HEK293 (cell line): ENCODE results near the gene SPATA31C1.

ENCODE experiments used
- CTCF ChIA-PET: fragments of 350-600 bp; formaldehyde crosslinking; extraction: SDS; loops from one replicate; lab custom pipeline; 2021; ENCODE audit warnings: antibody characterized with exemption; lab: Yijun Ruan, JAX
- POLR2A ChIA-PET: fragments of 300-600 bp; formaldehyde crosslinking; extraction: SDS; loops from one replicate; lab custom pipeline; 2020; ENCODE audit warnings: antibody characterized with exemption, inconsistent platforms; lab: Yijun Ruan, JAX
- H3K27ac ChIP-seq: fragments of 200-500 bp; sonication (Bioruptor generic); 2 replicates; pipeline ENCODE4 v1.5.1; 2014; ENCODE audit warnings: low read depth, low read length, control low read depth, inconsistent platforms; ENCODE audit errors: extremely low read depth
- H3K36me3 ChIP-seq, 2 experiments: fragments of 200-500 bp in 1 of 2; sonication (Bioruptor generic) in 1 of 2; 1 replicate in 1 of 2; 2 replicates in 1 of 2; pipeline ENCODE4 v1.5.1; 2014 to 2017; ENCODE audit warnings: inconsistent platforms in 2 of 2, low read length in 2 of 2; ENCODE audit not compliant: control insufficient read depth in 2 of 2, insufficient read depth in 1 of 2
- H3K4me1 ChIP-seq: fragments of 200-500 bp; sonication (Bioruptor generic); 2 replicates; pipeline ENCODE4 v1.5.1; 2014; ENCODE audit warnings: mild to moderate bottlenecking, low read length, inconsistent platforms; ENCODE audit not compliant: control insufficient read depth, insufficient read depth
- H3K4me3 ChIP-seq: 2 replicates; pipeline ENCODE4 v1.5.1; 2011; ENCODE audit warnings: low read depth, mild to moderate bottlenecking, control low read depth, low read length, moderate library complexity
- H3K9me3 ChIP-seq: fragments of 200-500 bp; sonication (Bioruptor generic); 2 replicates; pipeline ENCODE4 v1.5.1; 2014; ENCODE audit warnings: low read depth, low read length, inconsistent platforms; ENCODE audit not compliant: control insufficient read depth, insufficient read depth
- GLI2 ChIP-seq: fragments of 450-650 bp; formaldehyde crosslinking; IDR thresholded peaks from 2 replicates; pipeline ENCODE4; 2017; ENCODE audit warnings: missing biosample characterization, missing genetic modification characterization, low read depth, borderline replicate concordance
- GLIS1 ChIP-seq: fragments of 450-650 bp; formaldehyde crosslinking; IDR thresholded peaks from 2 replicates; pipeline ENCODE4 v1.5.1; 2016; ENCODE audit warnings: missing biosample characterization, missing genetic modification characterization
- MEIS1 ChIP-seq: sonication (generic); formaldehyde crosslinking; IDR thresholded peaks from 2 replicates; pipeline ENCODE4 v1.8.1; 2022; ENCODE audit warnings: missing genetic modification reagents, mild to moderate bottlenecking, borderline replicate concordance
- SCRT1 ChIP-seq: fragments of 450-650 bp; formaldehyde crosslinking; IDR thresholded peaks from 2 replicates; pipeline ENCODE4 v1.5.1; 2016; ENCODE audit warnings: missing biosample characterization, missing genetic modification characterization, borderline replicate concordance
- ZBTB1 ChIP-seq: fragments of 450-650 bp; formaldehyde crosslinking; IDR thresholded peaks from 2 replicates; pipeline ENCODE4 v1.5.1; 2016; ENCODE audit warnings: missing biosample characterization, missing genetic modification characterization
- ZBTB44 ChIP-seq: fragments of 450-650 bp; IDR thresholded peaks from 2 replicates; pipeline ENCODE4 v1.5.1; 2018; ENCODE audit warnings: missing biosample characterization, mild to moderate bottlenecking, missing genetic modification characterization
- ZFP37 ChIP-seq: fragments of 450-650 bp; formaldehyde crosslinking; IDR thresholded peaks from 2 replicates; pipeline ENCODE4 v1.5.1; 2016; ENCODE audit warnings: missing biosample characterization, missing genetic modification characterization
- ZNF114 ChIP-seq: fragments of 450-650 bp; formaldehyde crosslinking; IDR thresholded peaks from 2 replicates; pipeline ENCODE4 v1.5.0; 2017; ENCODE audit warnings: missing biosample characterization, missing genetic modification characterization
- ZNF132 ChIP-seq: fragments of 450-650 bp; formaldehyde crosslinking; IDR thresholded peaks from 2 replicates; pipeline ENCODE4 v1.5.1; 2017; ENCODE audit warnings: missing biosample characterization, missing genetic modification characterization, borderline replicate concordance
- ZNF133 ChIP-seq: fragments of 450-650 bp; formaldehyde crosslinking; IDR thresholded peaks from 2 replicates; pipeline ENCODE4 v1.5.1; 2016; ENCODE audit warnings: missing biosample characterization, missing genetic modification characterization
- ZNF140 ChIP-seq: fragments of 450-650 bp; formaldehyde crosslinking; IDR thresholded peaks from 2 replicates; pipeline ENCODE4 v1.5.1; 2016; ENCODE audit warnings: missing biosample characterization, missing genetic modification characterization
- ZNF157 ChIP-seq: fragments of 450-650 bp; formaldehyde crosslinking; IDR thresholded peaks from 2 replicates; pipeline ENCODE4 v1.5.1; 2016; ENCODE audit warnings: missing biosample characterization, missing genetic modification characterization
- ZNF174 ChIP-seq: fragments of 450-650 bp; formaldehyde crosslinking; IDR thresholded peaks from 2 replicates; pipeline ENCODE4 v1.5.0; 2017; ENCODE audit warnings: missing biosample characterization, mild to moderate bottlenecking, missing genetic modification characterization
- ZNF239 ChIP-seq: fragments of 450-650 bp; formaldehyde crosslinking; IDR thresholded peaks from 2 replicates; pipeline ENCODE4 v1.5.1; 2016; ENCODE audit warnings: missing biosample characterization, missing genetic modification characterization
- ZNF24 ChIP-seq: fragments of 450-650 bp; formaldehyde crosslinking; IDR thresholded peaks from 2 replicates; pipeline ENCODE4 v1.5.1; 2016; ENCODE audit warnings: missing biosample characterization, missing genetic modification characterization
- ZNF248 ChIP-seq: fragments of 450-650 bp; formaldehyde crosslinking; IDR thresholded peaks from 2 replicates; pipeline ENCODE4 v1.5.1; 2017; ENCODE audit warnings: missing biosample characterization, missing genetic modification characterization
- ZNF266 ChIP-seq: fragments of 450-650 bp; formaldehyde crosslinking; IDR thresholded peaks from 2 replicates; pipeline ENCODE4 v1.5.1; 2016; ENCODE audit warnings: missing biosample characterization, missing genetic modification characterization, low read depth
- ZNF335 ChIP-seq: fragments of 450-650 bp; formaldehyde crosslinking; conservative IDR thresholded peaks from 2 replicates; pipeline ENCODE4 v1.5.1; 2016; ENCODE audit warnings: missing biosample characterization, missing genetic modification characterization
- ZNF423 ChIP-seq: fragments of 450-650 bp; formaldehyde crosslinking; IDR thresholded peaks from 2 replicates; pipeline ENCODE4 v1.5.1; 2016; ENCODE audit warnings: missing biosample characterization, missing genetic modification characterization
- ZNF473 ChIP-seq: fragments of 450-650 bp; formaldehyde crosslinking; IDR thresholded peaks from 2 replicates; pipeline ENCODE4 v1.5.1; 2017; ENCODE audit warnings: missing biosample characterization, missing genetic modification characterization
- ZNF510 ChIP-seq: fragments of 450-650 bp; formaldehyde crosslinking; IDR thresholded peaks from 2 replicates; pipeline ENCODE4 v1.5.1; 2018; ENCODE audit warnings: mild to moderate bottlenecking, missing genetic modification characterization, missing biosample characterization; ENCODE audit not compliant: insufficient replicate concordance
- ZNF514 ChIP-seq: fragments of 450-650 bp; formaldehyde crosslinking; IDR thresholded peaks from 2 replicates; pipeline ENCODE4 v1.5.1; 2016; ENCODE audit warnings: missing biosample characterization, missing genetic modification characterization
- ZNF529 ChIP-seq: fragments of 450-650 bp; formaldehyde crosslinking; IDR thresholded peaks from 2 replicates; pipeline ENCODE4 v1.5.1; 2017; ENCODE audit warnings: missing genetic modification characterization, missing biosample characterization; ENCODE audit not compliant: insufficient replicate concordance
- ZNF560 ChIP-seq: fragments of 450-650 bp; formaldehyde crosslinking; IDR thresholded peaks from 2 replicates; pipeline ENCODE4 v1.5.1; 2017; ENCODE audit warnings: missing biosample characterization, missing genetic modification characterization, borderline replicate concordance
- ZNF596 ChIP-seq: fragments of 450-650 bp; IDR thresholded peaks from 2 replicates; pipeline ENCODE4 v1.5.0; 2018; ENCODE audit warnings: missing biosample characterization, mild to moderate bottlenecking, missing genetic modification characterization, moderate library complexity
- ZNF658 ChIP-seq: fragments of 450-650 bp; formaldehyde crosslinking; IDR thresholded peaks from 2 replicates; pipeline ENCODE4; 2016; ENCODE audit warnings: missing biosample characterization, missing genetic modification characterization
- ZNF701 ChIP-seq: fragments of 450-650 bp; formaldehyde crosslinking; IDR thresholded peaks from 2 replicates; pipeline ENCODE4 v1.5.1; 2016; ENCODE audit warnings: missing biosample characterization, missing genetic modification characterization
- ZNF76 ChIP-seq: fragments of 450-650 bp; formaldehyde crosslinking; IDR thresholded peaks from 2 replicates; pipeline ENCODE4; 2016; ENCODE audit warnings: low read depth, missing biosample characterization, missing genetic modification characterization, borderline replicate concordance
- ZSCAN18 ChIP-seq: fragments of 450-650 bp; formaldehyde crosslinking; IDR thresholded peaks from 2 replicates; pipeline ENCODE4 v1.5.1; 2016; ENCODE audit warnings: missing biosample characterization, missing genetic modification characterization
- ZXDB ChIP-seq: fragments of 450-650 bp; formaldehyde crosslinking; IDR thresholded peaks from 2 replicates; pipeline ENCODE4 v1.5.1; 2016; ENCODE audit warnings: missing biosample characterization, missing genetic modification characterization
- TF ChIP-seq, protein P1 (sequence below): fragments of 450-650 bp; formaldehyde crosslinking; optimal IDR thresholded peaks from 2 replicates; pipeline ENCODE3; 2016; ENCODE audit warnings: missing biosample characterization, mild to moderate bottlenecking, missing genetic modification characterization

Gene SPATA31C1

GRCh38 chr9:87876708-87877107 is 41.1 kb upstream of the SPATA31C1 start:
- POLR2A ChIA-PET = no interaction called here
- H3K4me3 ChIP-seq = no peak overlapping the region
- H3K36me3 ChIP-seq = no peaks in the 10 kb centered on the region
- no peak overlapping the region for H3K27ac ChIP-seq
- no peaks in the 10 kb centered on the region for H3K4me1 ChIP-seq
- TF ChIP-seq ZNF133 (tag by site-specific recombination) = no peak
- peak; percentile 96 for TF ChIP-seq GLIS1 (tag by site-specific recombination)
- TF ChIP-seq ZBTB1 (tag by site-specific recombination) = no peak
- TF ChIP-seq ZNF140 = no peak
- no peak for TF ChIP-seq ZNF132 (tag by site-specific recombination)
- TF ChIP-seq, all 188 proteins: peak for 1
- H3K9me3 ChIP-seq = no peaks in the 10 kb centered on the region
- CTCF ChIA-PET = interaction anchor here (0.6 kb wide), 1 partner anchor 1444 kb away, joined by 3 read pairs; no protein-coding TSS in a partner anchor

DNA sequence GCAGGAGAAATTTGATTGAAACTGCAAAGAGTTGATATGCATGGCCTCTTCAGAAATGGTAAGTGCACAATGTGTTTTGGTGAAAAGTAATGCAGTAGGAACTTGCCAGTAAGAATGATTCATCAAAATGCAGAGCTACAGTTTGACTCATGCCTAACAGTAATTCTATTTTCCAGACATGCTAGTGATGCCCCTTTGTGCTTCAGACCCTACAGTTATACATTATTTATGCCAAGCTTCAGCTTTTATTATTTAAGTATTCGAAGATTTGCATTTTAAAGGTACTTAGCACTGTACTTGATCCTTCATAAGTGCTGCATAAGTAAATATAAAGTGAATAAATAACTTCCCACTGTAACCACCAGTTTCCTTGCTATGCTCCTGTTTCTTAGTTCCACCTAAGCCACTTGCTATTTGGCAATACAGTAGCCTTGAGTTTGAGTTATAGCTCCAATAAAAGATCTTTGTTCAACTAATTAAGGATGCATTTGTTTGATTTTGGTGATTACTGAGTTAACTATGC is 38.7 kb upstream of the SPATA31C1 start:
- Histone ChIP-seq H3K27ac (no peak overlapping the region), H3K9me3 (no peaks in the 10 kb centered on the region), H3K4me1 (no peaks in the 10 kb centered on the region), H3K36me3 (no peaks in the 10 kb centered on the region), H3K4me3 (no peak overlapping the region)
- ChIA-PET POLR2A (no interaction called here), CTCF (interaction anchor here (0.6 kb wide), 1 partner anchor 17 kb away, joined by 4 read pairs; no protein-coding TSS in a partner anchor)
- TF ChIP-seq ZNF560 (tag by site-specific recombination) (no peak), ZNF658 (no peak), MEIS1 (no peak)

- CTCF ChIA-PET = no interaction called here
- POLR2A ChIA-PET = no interaction called here
Observed at GRCh38 chr9:87880116-87880515, 37.6 kb upstream of the SPATA31C1 start.

DNA sequence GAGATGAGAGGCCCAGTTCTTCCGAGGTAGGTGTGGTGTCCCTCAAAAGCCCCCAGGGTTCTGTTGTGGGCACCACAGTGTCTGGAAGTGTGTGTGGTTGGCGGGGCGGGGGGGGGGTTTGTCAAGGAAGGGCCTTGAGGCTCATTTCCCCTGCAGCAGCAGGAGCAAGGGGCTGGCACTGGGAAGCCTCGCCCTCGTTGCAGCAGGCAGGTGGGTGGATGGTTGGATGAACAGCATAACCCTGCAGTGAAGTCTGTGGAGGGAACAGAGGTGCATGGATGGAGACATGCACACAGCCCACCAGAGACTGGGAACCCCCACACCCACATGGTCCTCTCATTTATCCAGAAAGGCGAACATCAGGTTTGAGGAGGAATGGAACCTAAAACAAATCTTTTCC is 37.1 kb upstream of the SPATA31C1 start:
- Histone ChIP-seq H3K9me3 (no peaks in the 10 kb centered on the region), H3K27ac (no peak overlapping the region), H3K4me1 (no peaks in the 10 kb centered on the region), H3K4me3 (no peak overlapping the region), H3K36me3 (no peaks in the 10 kb centered on the region)
- POLR2A ChIA-PET = no interaction called here
- CTCF ChIA-PET = no interaction called here
- TF ChIP-seq ZNF423 (tag by site-specific recombination) (no peak), ZNF248 (tag by site-specific recombination) (no peak), ZSCAN18 (tag by site-specific recombination) (no peak), ZNF157 (tag by site-specific recombination) (no peak), ZNF473 (tag by site-specific recombination) (no peak), ZNF114 (tag by site-specific recombination) (no peak), ZNF174 (no peak), ZFP37 (no peak), ZNF266 (no peak), ZNF239 (tag by site-specific recombination) (no peak), ZNF514 (no peak)

More at GRCh38 chr9:87880116-87880515, 37.6 kb upstream of the SPATA31C1 start:
- no peak overlapping the region for H3K27ac ChIP-seq
- no peaks in the 10 kb centered on the region for H3K4me1 ChIP-seq
- no peaks in the 10 kb centered on the region for H3K9me3 ChIP-seq
- no peak overlapping the region for H3K4me3 ChIP-seq
- no peaks in the 10 kb centered on the region for H3K36me3 ChIP-seq
- TF ChIP-seq ZNF529 (tag by site-specific recombination) = no peak
- no peak for TF ChIP-seq ZNF510 (tag by site-specific recombination)
- TF ChIP-seq ZNF701 (tag by site-specific recombination) = no peak
- TF ChIP-seq ZBTB44 (tag by site-specific recombination) = no peak
- TF ChIP-seq ZNF239 (tag by site-specific recombination) = no peak
- TF ChIP-seq GLI2 (tag by site-specific recombination) = no peak
- no peak for TF ChIP-seq ZNF76 (tag by site-specific recombination)
- TF ChIP-seq, protein P1, sequence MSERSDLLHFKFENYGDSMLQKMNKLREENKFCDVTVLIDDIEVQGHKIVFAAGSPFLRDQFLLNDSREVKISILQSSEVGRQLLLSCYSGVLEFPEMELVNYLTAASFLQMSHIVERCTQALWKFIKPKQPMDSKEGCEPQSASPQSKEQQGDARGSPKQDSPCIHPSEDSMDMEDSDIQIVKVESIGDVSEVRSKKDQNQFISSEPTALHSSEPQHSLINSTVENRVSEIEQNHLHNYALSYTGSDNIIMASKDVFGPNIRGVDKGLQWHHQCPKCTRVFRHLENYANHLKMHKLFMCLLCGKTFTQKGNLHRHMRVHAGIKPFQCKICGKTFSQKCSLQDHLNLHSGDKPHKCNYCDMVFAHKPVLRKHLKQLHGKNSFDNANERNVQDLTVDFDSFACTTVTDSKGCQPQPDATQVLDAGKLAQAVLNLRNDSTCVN (tag by site-specific recombination) = no peak
- TF ChIP-seq SCRT1 (tag by site-specific recombination) = no peak
- TF ChIP-seq ZNF24 (tag by site-specific recombination) = no peak
- TF ChIP-seq ZXDB (tag by site-specific recombination) = no peak
- TF ChIP-seq ZNF596 (tag by site-specific recombination) = no peak
- no peak for TF ChIP-seq ZNF335 (tag by site-specific recombination)
